GM21360 (cell line): ENCODE data around the gene SPAM1.
"Not testable (repeated sequence)": the region's sequence is repeated elsewhere in the genome, so short reads cannot be mapped to it uniquely, and the experiment has no call there.

ENCODE experiments used
- ATAC-seq: cut with Tn5 transposase; IDR thresholded peaks from one replicate; pipeline ENCODE4 v1.9.1; 2021; ENCODE audit warnings: mild to moderate bottlenecking, moderate library complexity; ENCODE audit not compliant: unreplicated experiment

The SPAM1 gene

DNA sequence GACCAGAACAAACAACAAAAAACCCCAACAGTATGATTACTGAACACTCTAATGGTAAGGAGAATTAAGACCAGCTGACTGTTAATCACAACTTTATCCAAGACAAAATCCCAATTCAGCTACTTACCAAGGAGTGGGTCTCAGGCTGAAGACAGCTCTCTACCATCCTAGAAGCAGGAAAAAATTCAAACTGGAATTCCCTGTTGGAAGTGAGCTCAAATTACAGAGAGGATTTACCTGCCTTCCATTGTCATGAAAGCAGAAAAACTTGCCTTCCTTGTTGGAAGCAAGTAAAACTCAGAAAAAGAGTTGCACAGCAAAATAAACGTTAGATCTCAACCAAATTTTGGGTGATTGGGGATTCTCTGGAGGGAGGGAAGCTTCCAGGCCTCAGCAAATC, 20.9 kb downstream of the SPAM1 start:
- ATAC-seq = no peak

DNA sequence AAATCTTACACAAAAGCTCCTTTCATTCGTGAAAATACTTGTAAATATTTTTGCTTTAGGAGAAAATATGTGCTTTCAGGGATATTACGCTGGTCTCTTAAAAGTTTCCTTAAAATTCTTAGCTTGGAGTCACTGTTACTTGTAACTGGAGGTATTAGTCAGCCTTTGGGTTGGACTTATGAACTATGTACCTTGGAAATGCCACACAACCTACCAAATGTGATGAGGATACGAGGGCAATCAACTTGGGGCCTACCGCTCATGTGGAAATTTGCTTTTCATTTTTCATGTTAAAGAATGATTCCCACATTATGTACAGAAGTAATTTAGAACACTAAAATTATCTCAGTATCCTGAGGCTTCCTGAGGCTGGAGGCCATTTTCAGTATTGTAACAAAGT, 23.1 kb downstream of the SPAM1 start:
- no peak for ATAC-seq

DNA sequence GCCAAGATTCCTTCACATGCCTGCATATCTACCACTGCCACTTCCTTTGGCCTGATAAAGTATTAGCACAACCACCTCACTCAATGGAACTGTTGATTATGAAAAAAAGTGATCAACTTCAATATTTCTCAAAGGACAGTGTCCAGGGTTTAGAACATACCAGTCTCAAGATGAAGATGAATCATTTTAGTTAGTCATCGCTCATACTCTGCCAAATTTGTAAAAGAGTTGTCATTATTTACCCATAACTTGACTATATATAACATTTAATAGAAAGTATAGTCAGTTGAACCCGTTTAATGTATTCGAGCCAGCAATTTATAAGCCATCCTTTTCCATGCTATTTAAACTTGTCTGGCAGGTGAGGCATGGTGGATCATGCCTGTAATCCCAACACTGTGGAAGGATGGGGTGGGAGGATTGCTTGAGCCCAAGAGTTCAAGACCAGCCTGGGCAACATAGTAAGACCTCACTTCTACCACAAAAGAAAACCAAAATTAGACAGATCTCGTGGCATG, 33.2 kb downstream of the SPAM1 start:
- no peak for ATAC-seq

DNA sequence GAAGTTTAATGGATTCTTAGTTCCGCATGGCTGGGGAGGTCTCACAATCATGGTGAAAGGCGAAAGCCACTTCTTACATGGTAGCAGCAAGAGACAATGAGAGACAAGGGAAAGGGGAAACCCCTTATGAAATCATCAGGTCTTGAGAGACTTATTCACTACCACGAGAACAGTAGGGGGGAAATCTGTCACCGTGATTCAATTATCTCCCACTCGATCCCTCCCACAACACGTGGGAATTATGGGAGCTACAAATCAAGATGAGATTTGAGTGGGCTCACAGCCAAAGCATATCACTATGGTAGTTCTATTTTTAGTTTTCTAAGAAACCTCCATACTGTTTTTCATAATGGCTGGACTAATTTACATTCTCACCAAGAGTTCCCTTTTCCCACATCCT, 36.7 kb downstream of the SPAM1 start:
- no peak for ATAC-seq

DNA sequence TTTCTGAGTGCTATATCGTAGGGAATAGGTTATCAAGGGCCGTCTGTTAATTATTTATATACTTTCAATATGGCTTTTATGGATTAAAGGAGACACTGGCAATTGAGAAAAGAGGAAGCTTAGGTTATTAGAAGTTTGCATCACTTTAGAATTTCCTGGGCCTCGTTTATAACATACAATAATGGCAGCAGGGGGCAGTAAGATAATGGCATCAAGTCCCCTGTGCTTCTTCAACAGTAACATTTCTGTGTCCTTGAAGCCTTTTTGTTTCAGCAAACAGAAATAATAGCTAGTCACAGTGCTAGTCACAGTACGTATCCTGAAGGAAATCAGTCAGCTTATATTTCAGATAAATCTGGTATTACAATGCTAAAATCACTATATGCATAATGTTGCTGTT, 41.9 kb downstream of the SPAM1 start:
- ATAC-seq = no peak

DNA sequence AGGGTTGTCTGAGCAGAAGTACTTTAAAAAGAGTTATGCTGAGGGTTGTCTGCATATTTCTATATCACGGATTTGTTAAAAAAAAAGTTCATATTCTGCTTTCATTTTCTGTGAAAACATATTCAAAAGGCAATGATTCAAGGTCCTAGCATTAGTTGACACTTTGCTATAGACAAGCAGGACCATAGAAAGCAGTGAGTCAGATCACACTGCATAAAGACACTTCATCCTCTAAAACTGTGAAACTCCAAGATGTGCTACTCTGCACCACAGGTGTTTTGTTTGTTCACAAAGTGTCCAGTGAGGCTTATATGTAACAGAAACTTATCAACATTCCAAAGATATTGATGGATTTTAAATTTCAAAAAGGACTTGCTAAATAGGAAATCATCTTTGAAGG, 47.0 kb downstream of the SPAM1 start:
- ATAC-seq = peak; percentile 58

DNA sequence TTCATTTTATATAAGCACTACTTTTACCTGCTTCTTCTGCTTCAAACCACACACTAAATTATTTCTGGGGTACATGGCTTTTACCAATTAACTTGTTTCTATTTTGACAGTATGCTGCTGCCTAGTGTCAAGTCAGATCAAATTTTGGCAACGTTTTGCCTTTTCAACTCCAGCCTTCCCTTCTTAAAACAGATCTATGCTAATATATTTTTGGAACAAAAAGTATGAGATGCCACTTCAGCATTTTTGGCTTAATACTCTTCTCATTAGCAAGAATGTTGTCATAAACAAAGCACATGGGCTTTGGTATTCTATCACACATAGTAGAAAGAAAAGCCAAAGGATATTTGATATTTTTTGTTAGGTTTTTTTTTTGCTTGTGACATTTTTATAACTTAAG, 47.8 kb downstream of the SPAM1 start:
- ATAC-seq = no peak

DNA sequence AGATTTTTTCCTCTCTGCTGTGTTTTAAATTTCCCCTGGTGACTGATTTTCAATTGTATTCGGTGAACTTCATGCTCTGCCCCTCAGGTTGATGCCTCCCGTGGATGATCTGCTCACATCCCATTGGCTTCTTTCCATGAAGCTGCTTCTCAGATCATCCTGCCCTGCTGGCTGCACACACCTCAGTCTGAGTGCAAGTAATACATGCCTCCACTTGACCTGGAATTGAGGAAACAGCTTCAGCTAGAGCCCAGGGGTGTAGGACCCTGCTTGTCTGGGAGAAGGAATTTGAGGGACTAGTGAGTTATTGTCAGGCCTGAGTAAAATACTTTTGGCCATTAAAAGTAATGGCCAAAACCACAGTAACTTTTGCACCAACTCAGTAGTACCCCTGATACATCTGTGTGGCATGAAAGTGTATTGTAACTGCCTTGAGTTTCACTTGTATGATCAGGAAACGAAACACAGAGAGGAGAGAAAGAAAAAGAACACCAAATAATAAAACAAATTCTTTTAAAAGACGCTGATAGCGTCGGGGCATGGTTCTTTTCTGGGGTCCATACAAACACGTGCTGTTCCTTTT, 49.4 kb downstream of the SPAM1 start:
- ATAC-seq = peak; percentile 44

DNA sequence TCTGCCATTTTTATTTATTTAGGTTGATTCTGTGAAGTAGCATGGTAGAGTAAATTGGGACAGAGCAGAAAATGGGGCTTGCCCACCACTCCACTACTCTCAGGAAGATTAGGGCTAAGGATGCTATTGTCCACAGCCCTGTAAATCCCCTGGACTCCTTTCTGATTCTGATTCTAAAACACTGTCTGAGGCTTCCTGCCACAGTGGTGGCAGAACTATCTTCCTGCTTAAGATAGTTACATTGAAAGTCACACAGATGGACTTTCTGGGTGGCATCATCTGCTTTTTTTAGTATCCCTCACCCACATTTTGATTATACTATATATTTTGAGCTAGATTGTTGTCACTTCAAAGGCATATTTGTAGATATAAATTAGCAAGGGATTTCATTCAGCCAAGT, 50.0 kb downstream of the SPAM1 start:
- no peak for ATAC-seq

DNA sequence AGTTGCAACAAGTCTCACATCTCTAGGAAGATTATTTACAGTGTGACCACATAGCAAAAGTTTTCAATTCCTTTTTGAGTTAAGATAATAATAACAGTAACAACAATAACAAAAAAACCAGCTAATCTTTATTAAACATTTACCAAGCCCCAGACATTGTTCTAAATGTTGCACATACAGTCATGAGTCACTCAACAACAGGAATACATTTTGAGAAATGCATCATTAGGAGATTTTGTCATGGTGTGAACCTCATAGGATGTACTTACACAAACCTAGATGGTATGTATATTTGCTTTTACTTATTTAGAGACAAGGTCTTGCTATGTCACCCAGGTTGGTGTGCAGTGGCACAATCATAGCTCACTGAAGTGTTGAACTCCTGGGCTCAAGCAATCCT, 52.0 kb downstream of the SPAM1 start:
- ATAC-seq = no peak

DNA sequence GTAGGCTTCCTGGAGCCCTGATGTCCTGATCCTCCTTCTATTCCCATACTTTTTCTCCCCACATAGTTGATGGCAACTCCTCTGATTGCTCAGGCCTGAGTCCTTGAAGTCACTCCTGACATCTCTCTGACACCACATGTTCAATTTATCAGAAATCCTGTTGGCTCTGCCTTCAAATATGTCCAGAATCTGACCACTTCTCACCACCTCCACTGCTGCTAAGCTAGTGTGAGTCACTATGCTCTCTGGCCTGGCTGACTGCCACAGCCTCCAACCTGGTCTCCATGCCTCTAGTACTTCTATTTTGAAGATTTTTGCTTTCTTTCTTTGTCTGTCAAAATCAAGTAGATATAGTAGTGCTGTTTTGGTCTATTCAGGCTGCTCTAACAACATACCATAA, 54.8 kb downstream of the SPAM1 start:
- no peak for ATAC-seq

DNA sequence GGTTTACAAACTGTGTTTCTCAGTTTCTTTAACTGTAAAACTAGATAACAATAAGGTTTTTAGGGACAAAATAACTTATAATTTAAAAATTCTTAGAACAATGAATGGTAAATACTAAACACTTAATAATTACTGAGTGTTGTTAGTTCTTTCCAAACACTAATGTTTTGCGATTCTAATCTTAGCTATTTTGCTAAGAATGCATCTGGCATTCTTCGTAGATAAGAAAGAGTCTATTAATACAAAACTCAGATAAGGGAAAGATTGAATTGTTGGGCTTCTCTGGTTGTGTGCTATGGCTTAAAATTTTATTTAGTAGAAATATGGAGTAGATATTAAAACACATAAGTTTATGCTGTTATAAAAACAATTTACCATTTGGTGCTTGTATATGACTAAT, 62.4 kb downstream of the SPAM1 start:
- ATAC-seq = no peak

DNA sequence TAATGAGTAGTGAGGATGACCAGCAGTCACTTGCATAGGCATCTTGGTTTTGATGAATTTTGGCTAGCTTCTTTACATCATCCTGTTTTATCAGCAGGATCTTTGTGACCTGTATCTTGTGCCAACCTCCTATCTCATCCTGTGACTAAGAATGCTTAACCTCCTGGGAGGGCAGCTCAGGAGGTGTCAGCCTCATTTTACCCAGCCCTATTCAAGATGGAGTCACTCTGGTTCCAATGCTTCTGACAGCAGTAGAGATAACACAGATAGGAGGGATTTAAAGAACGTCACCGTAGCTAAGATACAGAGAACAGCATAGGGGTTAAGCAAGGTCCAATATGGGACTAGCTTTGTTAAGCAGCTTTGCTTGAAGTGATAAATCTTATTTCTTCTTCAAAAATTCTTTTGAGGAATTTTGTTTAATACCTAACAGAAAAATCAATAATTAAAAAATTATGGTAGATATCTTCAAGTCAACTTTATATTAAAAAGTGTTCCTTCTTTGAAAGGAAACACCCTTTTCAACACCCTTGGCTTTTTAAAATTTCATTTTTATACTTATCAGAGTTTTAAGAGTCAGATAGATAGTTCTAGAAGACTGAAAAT, 68.0 kb downstream of the SPAM1 start:
- no peak for ATAC-seq

DNA sequence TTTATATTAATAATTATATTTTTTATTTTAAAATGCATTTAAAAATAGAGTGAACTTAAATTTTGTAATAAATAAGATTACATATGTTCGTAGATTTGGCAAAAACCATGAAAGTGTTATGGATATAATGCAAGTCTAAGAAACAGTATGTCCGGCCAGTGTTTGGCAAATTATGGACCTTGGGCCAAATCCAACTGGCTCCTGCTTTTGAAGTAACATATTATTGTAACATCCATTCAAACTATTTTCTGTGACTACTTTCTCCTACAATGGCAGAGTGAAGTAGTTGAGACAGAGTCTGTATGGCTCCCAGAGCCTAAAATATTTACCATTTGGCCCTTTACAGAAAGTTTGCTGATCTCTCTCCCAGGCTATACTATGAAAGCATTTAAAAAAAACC, 69.0 kb downstream of the SPAM1 start:
- ATAC-seq = no peak

DNA sequence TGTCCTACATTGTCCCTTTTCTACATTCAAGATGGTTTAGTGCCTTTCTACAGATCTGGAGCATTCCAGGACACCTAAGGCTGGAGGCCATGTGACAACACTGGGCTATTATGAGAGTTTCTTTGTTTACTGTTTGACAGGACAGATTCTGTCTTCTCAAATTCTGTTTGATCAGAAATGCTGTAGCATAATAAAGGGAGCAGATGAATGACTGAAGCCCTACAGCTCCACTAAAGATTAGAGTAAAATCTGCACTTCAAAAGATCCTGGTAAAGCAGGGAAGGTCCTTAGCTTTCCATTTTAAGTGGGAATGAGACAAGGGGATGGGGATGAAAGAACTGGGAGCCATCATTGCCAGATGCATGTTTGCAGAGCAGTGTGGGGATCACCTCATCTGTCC, 69.4 kb downstream of the SPAM1 start:
- no peak for ATAC-seq

DNA sequence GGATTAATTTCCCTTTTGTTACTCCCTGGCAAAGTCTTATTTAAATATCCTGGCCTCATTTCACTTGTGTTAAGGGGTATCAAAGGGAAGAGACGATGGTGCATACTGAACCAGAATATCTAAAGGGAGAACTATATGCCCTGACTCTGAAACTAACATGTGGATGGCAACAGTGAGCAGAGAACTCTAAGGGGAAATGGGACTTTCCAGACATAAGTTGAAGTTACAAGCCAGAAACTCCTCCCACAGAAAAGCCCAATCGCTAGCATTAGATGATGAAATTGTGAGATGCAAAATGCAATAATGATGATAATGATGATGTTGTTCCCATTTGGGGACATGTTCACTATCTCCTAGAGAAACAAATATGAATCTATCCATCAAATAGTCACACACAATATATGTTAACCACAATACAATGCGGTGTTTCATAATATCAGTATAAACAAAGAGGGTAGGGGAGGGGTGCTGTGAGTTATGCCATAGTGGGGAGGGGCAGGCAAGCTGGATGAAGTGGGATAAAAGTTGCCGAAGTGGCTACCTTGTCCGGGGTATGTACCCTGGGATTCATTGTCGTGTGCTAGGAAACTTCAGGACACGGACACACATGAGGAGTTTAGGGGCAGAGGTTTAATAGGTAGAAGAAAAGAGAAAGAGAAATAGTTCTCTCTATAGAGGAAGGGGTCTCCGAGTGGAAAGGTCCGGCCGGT, 70.7 kb downstream of the SPAM1 start:
- peak; percentile 92 for ATAC-seq

DNA sequence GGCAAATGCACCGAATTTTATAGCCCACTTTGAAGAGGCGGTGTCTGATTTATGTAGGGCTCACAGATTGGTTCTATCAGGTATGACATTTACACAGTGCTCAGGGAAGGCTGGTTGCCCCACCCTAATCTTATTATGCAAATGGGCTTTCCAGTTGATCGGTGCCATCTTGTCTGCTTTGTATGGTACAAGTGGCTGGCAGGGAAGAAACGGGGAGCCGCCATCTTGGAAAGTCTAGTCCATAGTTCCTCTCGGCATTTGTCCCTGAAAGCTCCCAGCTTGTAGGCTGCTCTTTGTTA, 71.2 kb downstream of the SPAM1 start:
- no peak for ATAC-seq

DNA sequence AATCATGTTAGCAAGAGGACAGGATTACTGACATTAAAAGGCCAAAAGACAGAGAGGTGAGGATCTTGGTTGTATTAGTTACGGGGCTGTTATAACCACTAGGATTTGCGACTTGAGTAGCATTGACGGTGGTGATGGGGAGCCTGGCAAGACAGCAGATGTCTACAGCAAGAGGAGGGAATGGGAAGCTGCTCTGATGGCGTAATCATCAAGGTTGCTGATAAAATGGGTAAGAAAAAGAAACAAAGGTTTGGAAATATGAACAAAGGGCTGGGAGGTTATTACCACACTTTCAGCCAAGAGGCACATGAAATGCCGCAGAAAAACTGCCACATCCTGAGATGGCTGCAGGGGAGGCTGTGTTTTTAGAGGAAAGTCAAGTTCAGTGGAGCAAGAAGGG, 73.9 kb downstream of the SPAM1 start:
- ATAC-seq = no peak

DNA sequence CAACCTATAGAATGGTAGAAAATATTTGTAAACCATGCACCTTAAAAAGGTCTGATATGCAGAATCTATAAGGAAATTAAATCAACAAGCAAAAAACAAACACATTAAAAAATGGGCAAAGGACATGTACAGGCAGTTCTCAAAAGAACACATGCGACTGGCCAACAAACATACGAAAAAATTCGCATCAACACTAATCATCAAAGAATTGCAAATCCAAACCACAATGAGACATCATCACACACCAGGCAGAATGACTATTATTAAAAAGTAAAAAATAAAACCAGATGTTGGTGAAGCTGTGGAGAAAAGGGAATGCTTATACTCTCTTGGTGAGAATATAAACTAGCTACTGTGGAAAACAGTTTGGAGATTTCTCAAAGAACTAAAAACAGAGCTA, 74.7 kb downstream of the SPAM1 start:
- no peak for ATAC-seq

DNA sequence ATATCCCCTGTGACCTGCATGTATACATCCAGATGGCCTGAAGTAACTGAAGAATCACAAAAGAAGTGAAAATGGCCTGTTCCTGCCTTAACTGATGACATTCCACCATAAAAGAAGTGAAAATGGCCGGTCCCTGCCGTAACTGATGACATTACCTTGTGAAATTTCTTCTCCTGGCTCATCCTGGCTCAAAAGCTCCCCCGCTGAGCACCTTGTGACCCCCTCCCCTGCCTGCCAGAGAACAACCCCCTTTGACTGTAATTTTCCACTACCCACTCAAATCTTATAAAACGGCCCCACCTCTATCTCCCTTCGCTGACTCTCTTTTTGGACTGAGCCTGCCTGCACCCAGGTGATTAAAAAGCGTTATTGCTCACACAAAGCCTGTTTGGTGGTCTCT, 83.3 kb downstream of the SPAM1 start:
- not testable (repeated sequence) for ATAC-seq

DNA sequence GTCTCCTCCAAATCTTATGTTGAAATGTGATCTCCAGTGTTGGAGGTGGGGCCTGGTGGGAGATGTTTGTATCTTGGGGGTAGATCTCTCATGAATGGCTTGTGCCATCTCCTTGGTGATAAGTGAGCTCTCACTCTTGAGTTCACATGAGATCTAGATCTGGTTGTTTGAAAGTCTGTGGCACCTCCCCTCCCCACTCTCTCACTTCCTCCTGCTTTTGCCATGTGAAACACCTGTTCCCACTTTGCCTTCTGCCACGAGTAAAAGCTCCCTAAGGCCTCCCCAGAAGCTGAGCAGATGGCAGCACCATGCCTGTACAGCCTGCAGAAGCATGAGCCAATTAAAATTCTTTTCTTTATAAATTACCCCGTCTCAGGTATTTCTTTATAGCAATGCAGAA, 84.3 kb downstream of the SPAM1 start:
- peak; percentile 55 for ATAC-seq
